HL-60 (cell line): Measurements from ENCODE around the gene HELT.

Experiments
- DNase-seq, 2 experiments: peaks; one replicate each; pipeline ENCODE4 v3.0.0-alpha.2; 2010 to 2020; ENCODE audit warnings: low read depth in 1 of 2, low spot score in 1 of 2
- H3K27ac ChIP-seq: fragments of 250-450 bp; sonication (Bioruptor Pico); replicated peaks from 2 replicates; pipeline ENCODE4 v1.5.1; 2020; ENCODE audit warnings: mild to moderate bottlenecking, moderate library complexity
- H3K27me3 ChIP-seq: fragments of 250-450 bp; sonication (Bioruptor Pico); 2 replicates; pipeline ENCODE4 v1.5.1; 2021; ENCODE audit warnings: mild to moderate bottlenecking, moderate library complexity; ENCODE audit not compliant: insufficient read depth, poor library complexity, severe bottlenecking
- H3K4me3 ChIP-seq: replicated peaks from 2 replicates; pipeline ENCODE4 v1.5.1; 2011; ENCODE audit warnings: mild to moderate bottlenecking, control low read depth, low read length; ENCODE audit not compliant: insufficient read depth
- CTCF ChIP-seq: IDR thresholded peaks from one replicate; pipeline ENCODE4 v1.5.1; 2011; ENCODE audit warnings: low read length, control low read depth, inconsistent platforms; ENCODE audit not compliant: insufficient read depth
- GABPA ChIP-seq: IDR thresholded peaks from 2 replicates; pipeline ENCODE4 v1.6.1; 2012; ENCODE audit warnings: low read depth
- POLR2AphosphoS5 ChIP-seq: IDR thresholded peaks from 2 replicates; pipeline ENCODE4 v1.6.1; 2012; ENCODE audit warnings: low read depth
- SPI1 ChIP-seq: IDR thresholded peaks from 2 replicates; pipeline ENCODE4 v1.6.1; 2012; ENCODE audit warnings: low read depth, mild to moderate bottlenecking, borderline replicate concordance
- TF ChIP-seq, protein P1 (sequence below): IDR thresholded peaks from 2 replicates; pipeline ENCODE4 v1.6.1; 2012; ENCODE audit warnings: low read depth; ENCODE audit not compliant: insufficient replicate concordance

The HELT gene

DNA sequence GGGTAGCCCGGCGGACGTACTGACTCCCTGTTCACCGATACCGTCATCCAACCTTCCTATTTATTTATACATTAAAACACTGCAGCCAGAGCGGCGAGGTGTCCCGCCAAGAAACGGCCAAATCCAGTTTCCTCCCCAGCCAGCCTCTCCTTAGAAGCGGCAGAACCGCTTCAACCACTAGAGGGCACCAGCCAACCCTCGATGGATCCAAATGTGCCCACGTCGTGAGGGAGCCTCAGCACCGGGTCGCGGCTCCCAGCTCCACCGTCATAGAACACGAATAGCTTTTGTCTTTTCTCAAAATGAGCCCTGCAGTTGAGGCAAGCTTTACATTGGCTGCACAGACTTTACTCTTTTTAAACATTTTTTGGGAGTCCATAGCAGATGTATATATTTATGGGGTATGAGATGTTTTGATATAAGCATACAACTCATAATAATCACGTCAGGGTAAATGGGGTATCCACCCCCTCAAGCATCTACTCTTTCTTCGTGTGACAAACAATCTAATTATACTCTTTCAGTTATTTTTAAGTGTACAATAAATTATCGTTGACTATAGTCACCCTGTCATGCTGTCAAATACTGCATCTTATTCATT, 13.0 kb upstream of the HELT start:
- Histone ChIP-seq H3K27me3 (peaks cover 5% of the 10 kb centered on the region), H3K4me3 (no peak overlapping the region)
- DNase-seq: peak in 1 of 2 experiments; percentile 77

GRCh38 chr4:185011408-185011807, 6.9 kb upstream of the HELT start:
- H3K27me3 ChIP-seq: peaks cover 46% of the 10 kb centered on the region
- H3K4me3 ChIP-seq: no peak overlapping the region
- no peak for DNase-seq
- TF ChIP-seq CTCF (peak; percentile 24), SPI1 (no peak)
- no peak overlapping the region for H3K27ac ChIP-seq

More for the DNA sequence above, 13.0 kb upstream of the HELT start:
- TF ChIP-seq GABPA (no peak), CTCF (peak; percentile 79)
- H3K27ac ChIP-seq: no peak overlapping the region

DNA sequence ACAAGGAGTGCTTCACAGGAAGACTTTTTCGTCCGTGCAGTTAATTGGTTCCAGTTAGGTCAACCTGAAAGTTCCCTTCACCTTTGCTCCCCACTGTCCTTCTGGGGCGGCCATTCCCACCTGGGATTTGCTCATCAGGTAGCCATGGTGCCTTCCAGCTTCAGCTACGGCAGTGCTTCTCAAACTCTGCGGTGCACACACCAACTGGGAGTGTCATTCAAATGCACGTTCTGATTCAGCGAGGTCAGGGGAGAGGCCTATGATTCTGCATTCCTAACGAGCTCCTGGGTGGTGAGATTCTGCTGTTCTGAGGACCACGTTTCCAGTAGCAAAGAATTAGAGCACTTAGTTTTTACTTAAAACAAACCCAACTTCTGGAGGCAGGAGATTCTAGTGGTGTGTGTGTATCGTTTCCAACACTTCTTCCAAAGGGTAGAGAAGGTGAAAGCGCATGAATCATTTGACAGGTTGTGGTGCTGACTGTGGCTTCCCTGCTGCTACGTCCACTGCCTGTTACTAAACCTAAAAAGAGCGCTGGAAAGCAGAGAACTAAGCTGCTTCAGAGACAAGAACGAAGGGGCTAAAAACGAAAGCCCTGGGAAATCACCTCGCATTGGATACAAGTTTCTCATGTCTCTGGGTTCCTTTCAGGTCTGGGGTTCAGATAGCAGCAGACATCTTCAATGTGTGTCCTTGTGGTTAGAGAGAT, 4.7 kb upstream of the HELT start:
- DNase-seq: no peak
- H3K27ac ChIP-seq: no peak overlapping the region
- TF ChIP-seq POLR2AphosphoS5: no peak
- TF ChIP-seq CTCF: no peak
- TF ChIP-seq SPI1: no peak
- no peak for TF ChIP-seq GABPA
- TF ChIP-seq, protein P1, sequence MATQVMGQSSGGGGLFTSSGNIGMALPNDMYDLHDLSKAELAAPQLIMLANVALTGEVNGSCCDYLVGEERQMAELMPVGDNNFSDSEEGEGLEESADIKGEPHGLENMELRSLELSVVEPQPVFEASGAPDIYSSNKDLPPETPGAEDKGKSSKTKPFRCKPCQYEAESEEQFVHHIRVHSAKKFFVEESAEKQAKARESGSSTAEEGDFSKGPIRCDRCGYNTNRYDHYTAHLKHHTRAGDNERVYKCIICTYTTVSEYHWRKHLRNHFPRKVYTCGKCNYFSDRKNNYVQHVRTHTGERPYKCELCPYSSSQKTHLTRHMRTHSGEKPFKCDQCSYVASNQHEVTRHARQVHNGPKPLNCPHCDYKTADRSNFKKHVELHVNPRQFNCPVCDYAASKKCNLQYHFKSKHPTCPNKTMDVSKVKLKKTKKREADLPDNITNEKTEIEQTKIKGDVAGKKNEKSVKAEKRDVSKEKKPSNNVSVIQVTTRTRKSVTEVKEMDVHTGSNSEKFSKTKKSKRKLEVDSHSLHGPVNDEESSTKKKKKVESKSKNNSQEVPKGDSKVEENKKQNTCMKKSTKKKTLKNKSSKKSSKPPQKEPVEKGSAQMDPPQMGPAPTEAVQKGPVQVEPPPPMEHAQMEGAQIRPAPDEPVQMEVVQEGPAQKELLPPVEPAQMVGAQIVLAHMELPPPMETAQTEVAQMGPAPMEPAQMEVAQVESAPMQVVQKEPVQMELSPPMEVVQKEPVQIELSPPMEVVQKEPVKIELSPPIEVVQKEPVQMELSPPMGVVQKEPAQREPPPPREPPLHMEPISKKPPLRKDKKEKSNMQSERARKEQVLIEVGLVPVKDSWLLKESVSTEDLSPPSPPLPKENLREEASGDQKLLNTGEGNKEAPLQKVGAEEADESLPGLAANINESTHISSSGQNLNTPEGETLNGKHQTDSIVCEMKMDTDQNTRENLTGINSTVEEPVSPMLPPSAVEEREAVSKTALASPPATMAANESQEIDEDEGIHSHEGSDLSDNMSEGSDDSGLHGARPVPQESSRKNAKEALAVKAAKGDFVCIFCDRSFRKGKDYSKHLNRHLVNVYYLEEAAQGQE: no peak
- no peak overlapping the region for H3K4me3 ChIP-seq
- peaks cover 64% of the 10 kb centered on the region for H3K27me3 ChIP-seq

DNA sequence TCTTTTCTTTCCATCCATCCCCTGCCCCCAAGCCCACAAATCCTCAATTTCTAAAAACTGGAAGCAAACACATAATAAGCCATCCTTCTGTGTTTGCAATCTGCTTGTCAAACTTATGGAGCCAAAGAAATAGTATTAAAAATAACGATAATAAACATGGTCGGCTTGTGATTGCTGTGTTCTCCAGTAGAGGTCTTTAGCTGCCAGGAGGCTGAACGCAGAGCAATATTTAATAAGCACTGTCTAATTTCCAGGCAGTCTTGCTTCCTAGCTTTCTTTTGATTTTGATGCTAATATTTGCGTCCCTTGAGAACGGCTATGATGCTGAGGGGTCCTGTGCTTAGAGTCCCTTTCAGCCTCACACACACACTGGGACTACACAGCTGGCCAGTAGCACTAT, 3.2 kb upstream of the HELT start:
- Histone ChIP-seq H3K27ac (no peak overlapping the region), H3K27me3 (peaks cover 74% of the 10 kb centered on the region), H3K4me3 (no peak overlapping the region)
- no peak for DNase-seq
- TF ChIP-seq, protein P1: no peak
- TF ChIP-seq CTCF (no peak), POLR2AphosphoS5 (no peak), SPI1 (no peak), GABPA (no peak)
